Measurements from ENCODE around the gene TNRC18. TPM values are rescaled to one million over a fixed set of nuclear protein-coding genes. Genes with fewer than 3 reads are reported as not detected.

TNRC18 gene
- total RNA-seq, 2 experiments from 2014 or later: 36.0 to 43.8 TPM

DNA sequence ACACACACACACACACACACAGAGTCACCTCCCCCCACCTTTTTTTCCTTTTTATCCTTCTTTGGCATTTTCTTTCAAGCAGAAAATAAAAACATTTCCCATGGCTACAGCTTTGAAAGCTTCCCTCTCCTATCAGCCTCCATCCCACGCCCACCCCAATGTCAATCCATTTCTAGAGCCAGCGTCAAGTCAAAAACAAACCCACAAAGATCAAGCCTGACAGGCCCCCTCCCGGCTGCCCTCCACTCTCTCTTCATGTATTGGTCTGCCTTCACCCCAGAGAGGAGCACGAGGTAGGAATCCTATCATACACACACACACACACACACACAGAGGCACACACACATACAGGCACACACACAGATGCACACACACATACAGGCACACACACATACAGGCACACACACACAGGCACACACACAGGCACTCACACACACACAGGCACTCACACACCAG lies 8.0 kb upstream of the TNRC18 start:
- Mint-ChIP-seq H3K27ac (no peak overlapping the region), H3K9me3 (peaks cover 2% of the 10 kb centered on the region), H3K4me3 (no peak overlapping the region), H3K4me1 (ENCODE audit: low read depth) (peaks cover 23% of the 10 kb centered on the region), H3K36me3 (ENCODE audit: low read depth) (peaks cover 8% of the 10 kb centered on the region), H3K27me3 (ENCODE audit: low read depth) (peaks cover 44% of the 10 kb centered on the region)
- DNase-seq: no peak
- CTCF ChIA-PET: interaction anchor here (0.7 kb wide), 1 partner anchor 274 kb away, joined by 4 read pairs; no protein-coding TSS in a partner anchor
- intact Hi-C loops (cut with micrococcal nuclease): no loop called here

- peaks cover 27% of the 10 kb centered on the region for H3K4me1 Mint-ChIP-seq (ENCODE audit: low read depth)
- CTCF ChIA-PET: no interaction called here
- no peak for DNase-seq
- peaks cover 2% of the 10 kb centered on the region for H3K9me3 Mint-ChIP-seq
- intact Hi-C loops (cut with micrococcal nuclease): no loop called here
- H3K27ac Mint-ChIP-seq: no peak overlapping the region
- peaks cover 6% of the 10 kb centered on the region for H3K36me3 Mint-ChIP-seq (ENCODE audit: low read depth)
- H3K27me3 Mint-ChIP-seq (ENCODE audit: low read depth): peaks cover 51% of the 10 kb centered on the region
- no peak overlapping the region for H3K4me3 Mint-ChIP-seq
Measured at GRCh38 chr7:5430612-5430947, 6.9 kb upstream of the TNRC18 start.

DNA sequence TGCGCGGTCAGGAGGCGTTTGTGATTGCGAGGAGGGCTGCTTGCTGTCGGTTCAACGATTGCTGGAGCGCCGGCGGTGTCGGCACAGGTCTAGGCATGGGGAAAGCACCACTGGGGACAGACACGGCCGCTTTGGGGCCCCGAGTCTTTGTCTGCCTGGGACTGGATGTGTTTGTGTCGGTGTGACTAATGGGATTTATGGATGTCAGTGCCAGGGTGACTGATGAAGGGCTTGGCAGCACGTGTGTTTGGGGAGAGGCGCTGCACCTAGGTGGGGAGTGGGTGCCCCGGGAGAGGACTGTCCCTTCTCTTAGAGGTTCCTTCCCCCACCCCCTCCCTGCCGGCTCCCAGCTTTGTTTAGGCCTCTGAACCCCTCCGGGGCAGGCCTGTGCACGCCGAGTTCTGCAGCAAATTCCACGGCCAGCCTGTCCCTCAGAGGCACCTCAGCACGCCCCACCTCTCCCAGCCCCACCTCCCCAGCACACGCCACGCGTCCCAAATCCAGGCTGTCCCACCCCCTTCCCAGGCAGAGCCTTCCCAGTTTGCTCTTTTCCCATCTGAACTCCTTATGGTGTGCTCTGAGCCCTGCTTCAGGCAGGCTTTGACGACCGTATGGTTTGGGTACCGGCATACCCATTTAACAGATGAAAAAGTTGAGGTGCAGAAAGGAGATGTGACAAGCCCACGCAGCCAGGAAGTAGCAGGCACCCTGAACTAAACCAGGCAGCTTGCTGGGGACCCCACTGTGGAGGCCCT lies 6.4 kb upstream of the TNRC18 start:
- peaks cover 4% of the 10 kb centered on the region for H3K36me3 Mint-ChIP-seq (ENCODE audit: low read depth)
- peaks cover 29% of the 10 kb centered on the region for H3K4me1 Mint-ChIP-seq (ENCODE audit: low read depth)
- peaks cover 57% of the 10 kb centered on the region for H3K27me3 Mint-ChIP-seq (ENCODE audit: low read depth)
- no peak overlapping the region for H3K27ac Mint-ChIP-seq
- intact Hi-C loops (cut with micrococcal nuclease): no loop called here
- DNase-seq: peak; percentile 49
- CTCF ChIA-PET: interaction anchor here (0.5 kb wide), 1 partner anchor 190 kb away, joined by 4 read pairs; no protein-coding TSS in a partner anchor
- peak overlapping the region; percentile 20 for H3K4me3 Mint-ChIP-seq
- H3K9me3 Mint-ChIP-seq: peaks cover 2% of the 10 kb centered on the region

GRCh38 chr7:5429253-5429856 lies 5.7 kb upstream of the TNRC18 start:
- H3K27ac Mint-ChIP-seq: no peak overlapping the region
- peaks cover 34% of the 10 kb centered on the region for H3K4me1 Mint-ChIP-seq (ENCODE audit: low read depth)
- CTCF ChIA-PET: interaction anchor here (0.5 kb wide), 1 partner anchor 189 kb away, joined by 4 read pairs; no protein-coding TSS in a partner anchor
- H3K4me3 Mint-ChIP-seq: peak overlapping the region; percentile 20
- H3K36me3 Mint-ChIP-seq (ENCODE audit: low read depth): peaks cover 4% of the 10 kb centered on the region
- H3K27me3 Mint-ChIP-seq (ENCODE audit: low read depth): peaks cover 62% of the 10 kb centered on the region
- no peak for DNase-seq
- intact Hi-C loops (cut with micrococcal nuclease): no loop called here
- H3K9me3 Mint-ChIP-seq: peaks cover 2% of the 10 kb centered on the region

DNA sequence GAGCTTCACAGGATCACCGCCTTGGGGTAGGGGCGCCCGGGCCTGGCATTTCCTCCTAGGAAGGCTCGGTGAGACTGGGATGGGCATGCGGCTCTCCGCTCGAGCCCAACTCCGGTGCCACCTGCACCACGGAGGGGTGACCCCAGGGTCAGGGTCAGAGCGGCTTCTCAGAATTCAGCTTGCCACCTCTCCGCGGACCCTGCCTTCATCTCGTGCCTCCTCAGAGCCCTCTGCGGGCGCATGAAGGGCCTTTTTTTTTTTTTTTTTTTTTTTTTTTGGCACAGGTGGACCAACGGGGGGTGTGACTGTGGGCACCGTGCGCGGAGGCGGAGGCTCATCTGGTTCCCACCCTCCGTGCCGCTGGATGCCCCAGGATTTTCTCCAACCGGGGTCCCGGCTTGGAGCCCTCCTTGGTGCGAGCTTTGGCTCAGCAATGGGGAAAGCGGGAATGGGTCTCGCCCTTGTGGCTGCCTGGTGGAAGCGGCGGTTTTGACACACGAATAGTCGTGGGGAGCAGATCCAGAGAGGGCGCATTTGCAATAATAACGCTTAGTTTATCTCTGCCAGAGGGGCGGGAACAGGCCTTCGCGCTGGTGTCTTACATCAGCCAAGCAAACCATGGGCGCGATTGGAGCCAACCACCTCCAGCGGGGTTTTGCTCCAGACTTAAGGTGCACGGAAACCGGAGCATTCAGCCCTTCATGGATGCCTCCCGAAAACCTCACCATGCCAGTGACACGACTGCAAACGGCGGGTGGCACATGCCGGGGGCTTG lies 5.0 kb upstream of the TNRC18 start:
- Mint-ChIP-seq H3K27me3 (ENCODE audit: low read depth) (peaks cover 66% of the 10 kb centered on the region), H3K9me3 (peaks cover 2% of the 10 kb centered on the region), H3K36me3 (ENCODE audit: low read depth) (peaks cover 4% of the 10 kb centered on the region), H3K27ac (no peak overlapping the region), H3K4me3 (no peak overlapping the region), H3K4me1 (ENCODE audit: low read depth) (peaks cover 34% of the 10 kb centered on the region)
- CTCF ChIA-PET: no interaction called here
- DNase-seq: no peak
- intact Hi-C loops (cut with micrococcal nuclease): no loop called here

GRCh38 chr7:5426226-5426475 lies 2.5 kb upstream of the TNRC18 start:
- Mint-ChIP-seq H3K4me1 (ENCODE audit: low read depth) (peaks cover 41% of the 10 kb centered on the region), H3K27me3 (ENCODE audit: low read depth) (peaks cover 67% of the 10 kb centered on the region), H3K27ac (no peak overlapping the region), H3K36me3 (ENCODE audit: low read depth) (no peaks in the 10 kb centered on the region), H3K9me3 (no peaks in the 10 kb centered on the region), H3K4me3 (no peak overlapping the region)
- no peak for DNase-seq
- CTCF ChIA-PET: interaction anchor here (0.9 kb wide), 1 partner anchor 30 kb away, joined by 4 read pairs; no protein-coding TSS in a partner anchor
- intact Hi-C loops (cut with micrococcal nuclease): no loop called here

GRCh38 chr7:5425507-5426225 lies 2.0 kb upstream of the TNRC18 start:
- Mint-ChIP-seq H3K36me3 (ENCODE audit: low read depth) (no peaks in the 10 kb centered on the region), H3K4me1 (ENCODE audit: low read depth) (peaks cover 43% of the 10 kb centered on the region), H3K27me3 (ENCODE audit: low read depth) (peaks cover 69% of the 10 kb centered on the region), H3K9me3 (no peaks in the 10 kb centered on the region), H3K27ac (no peak overlapping the region), H3K4me3 (no peak overlapping the region)
- no peak for DNase-seq
- intact Hi-C loops (cut with micrococcal nuclease): no loop called here
- CTCF ChIA-PET: interaction anchor here (0.7 to 0.9 kb wide), 2 partner anchors 24 to 29 kb away, joined by 3 to 4 read pairs; no protein-coding TSS in a partner anchor

GRCh38 chr7:5424749-5425506 lies 1.3 kb upstream of the TNRC18 start:
- no peaks in the 10 kb centered on the region for H3K36me3 Mint-ChIP-seq (ENCODE audit: low read depth)
- H3K9me3 Mint-ChIP-seq: no peaks in the 10 kb centered on the region
- no peak overlapping the region for H3K27ac Mint-ChIP-seq
- H3K4me1 Mint-ChIP-seq (ENCODE audit: low read depth): peaks cover 46% of the 10 kb centered on the region
- DNase-seq: no peak
- intact Hi-C loops (cut with micrococcal nuclease): loop anchor here (5.0 kb wide), 1 partner anchor 277 kb away; no protein-coding TSS in a partner anchor
- peaks cover 66% of the 10 kb centered on the region for H3K27me3 Mint-ChIP-seq (ENCODE audit: low read depth)
- peak overlapping the region; percentile 6 for H3K4me3 Mint-ChIP-seq
- CTCF ChIA-PET: interaction anchor here (0.7 to 0.8 kb wide), 2 partner anchors 23 to 28 kb away, joined by 3 read pairs; no protein-coding TSS in a partner anchor

DNA sequence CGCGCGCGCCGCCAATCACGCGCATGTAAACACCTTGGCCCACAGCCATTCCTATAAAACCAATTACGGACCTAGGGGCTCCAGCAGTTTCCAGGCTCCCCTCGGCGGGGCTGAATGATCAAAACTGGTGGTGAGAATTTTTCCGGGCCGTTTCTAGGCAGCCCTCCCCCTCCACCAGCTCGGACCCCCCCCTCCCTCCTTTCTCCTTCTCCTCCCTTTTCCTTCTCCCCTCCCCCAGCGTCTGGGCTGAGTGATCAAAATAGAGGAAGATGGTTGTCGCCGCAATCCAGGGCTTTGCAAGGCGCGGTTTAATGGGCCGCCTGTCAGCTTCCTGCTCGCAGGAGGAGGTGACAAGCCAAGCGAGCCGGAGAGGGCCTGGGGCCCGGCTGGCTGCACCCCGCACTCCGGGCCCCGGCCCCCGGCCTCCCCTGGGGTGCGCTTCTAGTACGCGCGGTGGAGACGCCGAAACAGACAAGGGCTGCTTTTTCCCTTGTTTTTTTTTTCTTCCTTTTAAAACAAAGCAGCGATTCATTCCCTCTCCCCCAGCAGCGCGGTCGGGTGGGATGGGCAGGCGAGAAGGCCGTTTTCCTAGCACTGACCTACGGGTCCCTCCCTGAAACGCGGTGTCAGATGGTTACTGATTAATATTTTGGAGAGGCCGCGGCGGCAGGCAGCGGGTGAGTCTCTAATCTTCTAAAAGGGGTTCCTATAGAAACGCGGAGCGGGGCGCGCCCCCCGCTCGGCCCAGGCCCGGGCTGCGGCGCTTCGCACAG lies 528 bp upstream of the TNRC18 start:
- Mint-ChIP-seq H3K27me3 (ENCODE audit: low read depth) (peaks cover 64% of the 10 kb centered on the region), H3K36me3 (ENCODE audit: low read depth) (no peaks in the 10 kb centered on the region), H3K4me3 (peak overlapping the region; percentile 67), H3K9me3 (no peaks in the 10 kb centered on the region), H3K27ac (peak overlapping the region; percentile 24), H3K4me1 (ENCODE audit: low read depth) (peaks cover 43% of the 10 kb centered on the region)
- DNase-seq: peak; percentile 62
- CTCF ChIA-PET: interaction anchor here (0.8 kb wide), 1 partner anchor 27 kb away, joined by 3 read pairs; no protein-coding TSS in a partner anchor
- intact Hi-C loops (cut with micrococcal nuclease): loop anchor here (1.0 to 5.0 kb wide), 3 partner anchors 27 to 278 kb away; no protein-coding TSS in a partner anchor

DNA sequence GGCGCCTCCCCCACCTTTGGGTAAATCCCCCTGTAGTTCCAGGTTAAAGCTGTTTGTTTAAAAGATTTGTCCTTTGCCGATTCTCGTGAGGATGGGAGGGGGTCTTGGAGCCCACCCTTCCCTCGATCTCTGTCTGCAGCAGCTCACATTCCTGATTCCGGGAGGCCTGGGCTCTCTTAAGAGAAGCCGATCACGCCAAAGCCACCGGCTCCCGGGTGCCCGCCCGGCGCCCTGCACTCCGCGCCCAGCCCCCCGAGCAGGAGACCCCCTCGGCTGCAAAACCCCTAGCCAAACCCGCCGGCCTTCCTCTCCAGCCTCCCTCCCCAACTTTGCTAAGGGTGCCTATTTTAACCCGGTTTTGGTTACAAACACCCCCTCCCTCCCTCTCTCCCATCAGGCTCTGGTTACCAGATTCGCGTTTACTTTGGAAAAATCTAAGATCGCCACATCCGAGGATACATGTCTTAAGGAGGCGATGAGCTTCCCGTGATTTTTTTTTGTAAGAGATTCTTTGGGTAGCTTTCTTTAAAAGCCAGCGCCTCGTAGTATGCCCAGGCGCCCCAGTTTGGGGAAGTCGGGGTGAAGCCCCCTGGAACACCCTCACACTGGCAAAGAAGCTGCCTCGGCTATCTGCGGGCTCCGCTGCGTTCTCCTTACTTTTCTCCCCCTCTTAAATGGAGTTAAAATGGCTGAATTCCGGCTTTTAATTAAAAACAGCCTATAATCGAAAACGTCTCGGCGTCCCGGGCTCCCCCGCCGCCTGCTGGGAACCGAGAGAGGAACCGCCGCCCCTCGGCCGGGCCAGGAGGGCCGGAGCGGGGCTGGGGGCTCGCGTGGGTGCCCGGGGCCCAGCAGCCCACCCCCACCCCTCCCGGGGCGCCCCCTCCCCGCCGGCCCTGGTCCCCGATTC lies 983 bp downstream of the TNRC18 start:
- H3K27ac Mint-ChIP-seq: no peak overlapping the region
- H3K4me1 Mint-ChIP-seq (ENCODE audit: low read depth): peaks cover 44% of the 10 kb centered on the region
- H3K36me3 Mint-ChIP-seq (ENCODE audit: low read depth): no peaks in the 10 kb centered on the region
- CTCF ChIA-PET: interaction anchor here (0.8 to 1.6 kb wide), 4 partner anchors 26 to 182 kb away, joined by 3 to 8 read pairs (median 4); no protein-coding TSS in a partner anchor
- H3K4me3 Mint-ChIP-seq: peak overlapping the region; percentile 55
- DNase-seq: no peak
- no peaks in the 10 kb centered on the region for H3K9me3 Mint-ChIP-seq
- H3K27me3 Mint-ChIP-seq (ENCODE audit: low read depth): peaks cover 68% of the 10 kb centered on the region
- intact Hi-C loops (cut with micrococcal nuclease): loop anchor here (1.0 to 5.0 kb wide), 3 partner anchors 25 to 280 kb away; no protein-coding TSS in a partner anchor
